ENCODE measurements around the gene SLC38A5.

DNA sequence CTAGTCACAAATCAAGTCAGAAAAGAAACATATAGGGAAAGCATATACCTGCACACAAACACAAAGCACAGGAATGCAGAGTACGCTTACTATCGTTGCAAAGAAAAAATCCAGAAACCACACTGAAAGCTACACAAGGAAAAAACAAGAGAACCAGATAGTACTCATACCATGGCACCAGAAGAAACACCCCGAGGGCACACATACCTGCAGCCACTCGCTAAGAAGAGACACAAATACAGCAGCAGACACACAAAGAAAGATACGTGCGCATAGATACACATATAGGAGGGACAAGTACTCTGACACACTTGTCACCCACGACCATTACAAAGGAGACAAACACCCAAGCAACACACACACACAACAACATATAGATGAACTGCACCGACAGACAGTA is 1.4 kb upstream of the SLC38A5 start:
- TF ChIP-seq CTCF (IDR thresholded peaks at IDR 0.05) (no peak), ATF1 (CRISPR knock-in tag; IDR thresholded peaks at IDR 0.05) (no peak), SP1 (CRISPR knock-in tag; conservative IDR thresholded peaks at IDR 0.05) (no peak), MAX (CRISPR knock-in tag; IDR thresholded peaks at IDR 0.05) (no peak), MLX (CRISPR knock-in tag; IDR thresholded peaks at IDR 0.05) (no peak), TEAD1 (CRISPR knock-in tag; IDR thresholded peaks at IDR 0.05) (no peak), FOXK1 (CRISPR knock-in tag; IDR thresholded peaks at IDR 0.05) (no peak), USF2 (CRISPR knock-in tag; IDR thresholded peaks at IDR 0.05) (no peak), JUN (CRISPR knock-in tag; IDR thresholded peaks at IDR 0.05) (no peak)
- TF ChIP-seq, protein P1, sequence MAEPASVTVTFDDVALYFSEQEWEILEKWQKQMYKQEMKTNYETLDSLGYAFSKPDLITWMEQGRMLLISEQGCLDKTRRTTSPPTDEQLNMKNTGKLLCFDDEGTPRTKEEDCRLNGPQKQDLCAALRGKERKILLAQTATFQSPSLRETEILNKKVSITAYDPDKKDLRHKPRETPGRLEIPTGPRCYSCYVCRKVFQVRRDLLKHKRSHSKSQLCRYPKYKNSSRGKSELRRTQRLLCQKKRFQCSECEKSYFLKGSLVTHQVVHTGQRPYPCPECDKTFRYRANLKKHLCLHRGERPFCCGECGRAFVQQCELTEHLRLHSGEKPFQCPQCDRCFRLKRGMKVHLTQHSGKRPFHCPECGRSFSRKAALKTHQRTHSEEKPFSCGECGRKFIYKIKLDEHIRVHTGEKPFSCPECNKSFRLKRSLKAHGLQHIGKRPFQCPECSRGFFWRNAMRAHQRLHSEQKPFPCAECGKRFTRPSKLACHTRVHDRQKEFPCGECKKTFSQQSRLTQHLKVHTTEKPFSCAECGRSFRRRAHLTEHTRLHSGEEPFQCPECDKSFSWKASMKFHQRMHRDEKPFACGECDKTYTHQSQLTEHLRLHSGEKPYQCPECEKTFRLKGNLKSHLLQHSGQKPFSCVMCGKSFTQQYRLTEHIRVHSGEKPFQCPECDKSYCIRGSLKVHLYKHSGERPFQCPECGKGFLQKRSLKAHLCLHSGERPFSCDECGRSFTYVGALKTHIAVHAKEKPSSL (CRISPR knock-in tag; conservative IDR thresholded peaks at IDR 0.05): no peak
- TF ChIP-seq, protein P2, sequence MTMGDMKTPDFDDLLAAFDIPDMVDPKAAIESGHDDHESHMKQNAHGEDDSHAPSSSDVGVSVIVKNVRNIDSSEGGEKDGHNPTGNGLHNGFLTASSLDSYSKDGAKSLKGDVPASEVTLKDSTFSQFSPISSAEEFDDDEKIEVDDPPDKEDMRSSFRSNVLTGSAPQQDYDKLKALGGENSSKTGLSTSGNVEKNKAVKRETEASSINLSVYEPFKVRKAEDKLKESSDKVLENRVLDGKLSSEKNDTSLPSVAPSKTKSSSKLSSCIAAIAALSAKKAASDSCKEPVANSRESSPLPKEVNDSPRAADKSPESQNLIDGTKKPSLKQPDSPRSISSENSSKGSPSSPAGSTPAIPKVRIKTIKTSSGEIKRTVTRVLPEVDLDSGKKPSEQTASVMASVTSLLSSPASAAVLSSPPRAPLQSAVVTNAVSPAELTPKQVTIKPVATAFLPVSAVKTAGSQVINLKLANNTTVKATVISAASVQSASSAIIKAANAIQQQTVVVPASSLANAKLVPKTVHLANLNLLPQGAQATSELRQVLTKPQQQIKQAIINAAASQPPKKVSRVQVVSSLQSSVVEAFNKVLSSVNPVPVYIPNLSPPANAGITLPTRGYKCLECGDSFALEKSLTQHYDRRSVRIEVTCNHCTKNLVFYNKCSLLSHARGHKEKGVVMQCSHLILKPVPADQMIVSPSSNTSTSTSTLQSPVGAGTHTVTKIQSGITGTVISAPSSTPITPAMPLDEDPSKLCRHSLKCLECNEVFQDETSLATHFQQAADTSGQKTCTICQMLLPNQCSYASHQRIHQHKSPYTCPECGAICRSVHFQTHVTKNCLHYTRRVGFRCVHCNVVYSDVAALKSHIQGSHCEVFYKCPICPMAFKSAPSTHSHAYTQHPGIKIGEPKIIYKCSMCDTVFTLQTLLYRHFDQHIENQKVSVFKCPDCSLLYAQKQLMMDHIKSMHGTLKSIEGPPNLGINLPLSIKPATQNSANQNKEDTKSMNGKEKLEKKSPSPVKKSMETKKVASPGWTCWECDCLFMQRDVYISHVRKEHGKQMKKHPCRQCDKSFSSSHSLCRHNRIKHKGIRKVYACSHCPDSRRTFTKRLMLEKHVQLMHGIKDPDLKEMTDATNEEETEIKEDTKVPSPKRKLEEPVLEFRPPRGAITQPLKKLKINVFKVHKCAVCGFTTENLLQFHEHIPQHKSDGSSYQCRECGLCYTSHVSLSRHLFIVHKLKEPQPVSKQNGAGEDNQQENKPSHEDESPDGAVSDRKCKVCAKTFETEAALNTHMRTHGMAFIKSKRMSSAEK (CRISPR knock-in tag; IDR thresholded peaks at IDR 0.05; ENCODE audit: borderline replicate concordance): no peak
